GM19035 (cell line): ENCODE results near the gene FTSJ1.
"Not testable (repeated sequence)": the region's sequence is repeated elsewhere in the genome, so short reads cannot be mapped to it uniquely, and the experiment has no call there.

Source experiments
- ATAC-seq: cut with Tn5 transposase; IDR thresholded peaks from one replicate; pipeline ENCODE4 v1.9.1; 2021; ENCODE audit not compliant: unreplicated experiment

Gene FTSJ1

GRCh38 chrX:48492293-48492910 lies 16.4 kb downstream of the FTSJ1 start:
- no peak for ATAC-seq

DNA sequence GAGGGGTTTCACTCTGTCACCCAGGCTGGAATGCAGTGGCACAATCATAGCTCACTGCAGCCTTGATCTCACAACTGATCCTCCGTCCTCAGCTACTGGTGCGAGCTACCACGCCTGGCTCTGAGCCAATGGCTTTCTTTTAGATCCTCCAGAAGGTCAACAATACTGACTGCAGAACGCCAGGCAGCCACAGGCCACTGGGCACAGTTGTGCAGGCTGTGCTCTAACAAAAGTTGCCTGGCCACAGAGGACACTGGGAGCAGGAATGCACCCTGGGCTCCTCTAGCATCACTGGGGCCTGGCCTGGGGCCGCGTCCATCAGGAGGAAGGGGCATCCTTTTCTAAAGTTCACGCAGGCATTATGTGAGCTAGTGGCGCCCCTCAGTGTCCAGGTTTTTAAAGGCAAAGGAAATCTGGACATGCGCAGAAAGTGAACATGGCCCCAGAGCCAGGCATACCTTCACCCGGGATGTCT lies 17.9 kb downstream of the FTSJ1 start:
- no peak for ATAC-seq

- ATAC-seq, result no peak
Measured at GRCh38 chrX:48496660-48497059, 20.7 kb downstream of the FTSJ1 start.

GRCh38 chrX:48497871-48498270 lies 21.9 kb downstream of the FTSJ1 start:
- no peak for ATAC-seq

- ATAC-seq, result no peak
Measured at GRCh38 chrX:48498374-48498809, 22.4 kb downstream of the FTSJ1 start.

GRCh38 chrX:48504261-48504660 lies 28.3 kb downstream of the FTSJ1 start:
- ATAC-seq, result no peak

DNA sequence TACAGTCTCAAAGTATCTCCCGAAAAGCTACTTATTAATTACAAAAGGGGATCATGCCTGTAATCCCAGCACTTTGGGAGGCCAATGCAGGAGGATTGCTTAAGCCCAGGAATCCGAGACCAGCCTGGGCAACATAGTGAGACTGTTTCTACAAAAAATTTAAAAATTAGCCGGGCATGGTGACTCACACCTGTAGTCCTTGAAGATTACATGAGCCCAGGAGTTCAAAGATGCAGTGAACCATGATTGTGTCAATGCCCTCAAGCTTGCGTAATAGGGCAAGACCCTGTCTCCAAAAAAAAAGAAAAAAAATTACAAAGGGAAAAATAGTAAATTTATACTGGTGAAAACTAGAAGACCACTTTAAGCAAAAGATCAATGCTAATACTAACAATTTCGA lies 29.5 kb downstream of the FTSJ1 start:
- no peak for ATAC-seq

GRCh38 chrX:48507246-48507645 lies 31.2 kb downstream of the FTSJ1 start:
- no peak for ATAC-seq

DNA sequence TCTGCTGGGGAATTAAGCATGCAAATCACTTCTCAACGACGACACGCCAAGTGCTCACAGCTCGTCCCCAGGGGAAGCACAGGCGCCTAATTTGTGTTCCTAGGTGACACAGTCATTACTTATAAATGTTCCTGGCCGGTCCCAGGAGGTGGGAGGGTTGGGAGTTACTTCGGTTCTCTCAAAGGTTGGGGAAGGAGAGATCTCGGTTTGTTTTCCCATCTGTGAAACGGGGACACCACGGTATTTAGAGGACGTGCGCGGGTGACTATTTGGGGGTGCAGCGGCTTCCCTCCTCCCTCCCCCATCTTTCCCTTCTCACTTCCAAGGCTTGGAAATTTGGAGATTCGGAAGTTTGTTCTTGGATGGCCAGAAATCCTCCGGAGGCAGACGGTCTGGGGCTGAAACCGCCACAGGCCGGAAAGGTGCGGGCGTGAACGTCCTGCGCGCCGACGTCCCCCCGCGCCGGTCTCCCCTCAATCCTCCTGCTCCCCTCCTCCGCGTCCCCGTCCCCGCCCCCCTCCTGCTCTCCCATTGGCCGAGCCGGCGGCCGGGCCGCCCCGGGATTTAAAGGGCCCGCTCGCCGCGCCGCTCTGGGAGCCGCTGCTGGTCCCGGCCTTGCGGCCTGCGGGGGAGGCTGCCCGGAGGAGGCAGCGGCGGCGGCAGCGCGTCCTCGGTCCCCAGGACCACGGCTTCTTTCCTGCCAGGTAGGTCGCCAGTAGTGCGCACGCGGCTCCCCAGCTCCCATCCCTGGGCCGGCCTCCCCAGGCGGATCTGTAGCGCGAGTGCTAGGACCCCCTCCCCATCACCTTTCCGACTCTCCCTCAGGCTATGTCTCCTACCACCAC lies 32.6 kb downstream of the FTSJ1 start, which contains the start of gene PORCN:
PORCN (plus strand) TSS at position 593 of the 845 bp plus-strand sequence. CDS start 829 bp downstream, outside the sequence.
- peak; percentile 84 for ATAC-seq

DNA sequence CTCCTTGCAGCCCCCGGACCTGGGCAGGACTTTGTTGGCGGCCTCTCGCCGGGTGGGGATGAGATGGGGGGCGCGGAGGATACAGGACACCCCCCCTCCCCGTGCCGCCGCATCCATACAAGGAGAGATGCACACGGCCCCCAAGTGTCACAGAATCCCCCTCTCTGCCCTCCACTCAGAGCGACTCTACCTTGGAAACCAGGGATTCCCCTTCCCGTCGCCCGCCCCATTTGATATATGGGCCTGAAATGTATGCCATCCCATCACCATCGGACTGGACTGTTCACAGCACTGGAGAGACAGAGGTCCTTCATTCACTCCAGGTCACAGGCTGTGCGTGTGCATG lies 33.2 kb downstream of the FTSJ1 start:
- ATAC-seq, result no peak

DNA sequence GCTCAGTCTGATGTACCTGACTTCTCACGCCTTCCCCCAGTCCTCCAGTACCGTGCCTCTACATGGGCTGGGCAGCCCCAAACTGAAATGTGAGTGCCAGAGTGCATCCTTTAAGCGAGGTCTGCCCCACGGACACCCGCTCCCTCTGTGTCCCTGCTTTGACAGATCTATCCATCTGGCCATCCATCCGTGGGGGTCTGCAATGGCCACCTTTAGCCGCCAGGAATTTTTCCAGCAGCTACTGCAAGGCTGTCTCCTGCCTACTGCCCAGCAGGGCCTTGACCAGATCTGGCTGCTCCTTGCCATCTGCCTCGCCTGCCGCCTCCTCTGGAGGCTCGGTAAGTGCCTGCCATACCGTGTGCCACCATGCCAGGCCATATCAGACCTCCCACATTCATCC lies 33.6 kb downstream of the FTSJ1 start:
- no peak for ATAC-seq

GRCh38 chrX:48511560-48511959 lies 35.6 kb downstream of the FTSJ1 start:
- no peak for ATAC-seq

- no peak for ATAC-seq
Measured at GRCh38 chrX:48512371-48512935, 36.5 kb downstream of the FTSJ1 start.

- no peak for ATAC-seq
Measured at GRCh38 chrX:48513670-48514069, 37.7 kb downstream of the FTSJ1 start.

- no peak for ATAC-seq
Measured at GRCh38 chrX:48514126-48514806, 38.3 kb downstream of the FTSJ1 start.

- no peak for ATAC-seq
Measured at GRCh38 chrX:48514868-48515460, 39.0 kb downstream of the FTSJ1 start.

GRCh38 chrX:48515842-48516241 lies 39.8 kb downstream of the FTSJ1 start:
- ATAC-seq, result no peak

DNA sequence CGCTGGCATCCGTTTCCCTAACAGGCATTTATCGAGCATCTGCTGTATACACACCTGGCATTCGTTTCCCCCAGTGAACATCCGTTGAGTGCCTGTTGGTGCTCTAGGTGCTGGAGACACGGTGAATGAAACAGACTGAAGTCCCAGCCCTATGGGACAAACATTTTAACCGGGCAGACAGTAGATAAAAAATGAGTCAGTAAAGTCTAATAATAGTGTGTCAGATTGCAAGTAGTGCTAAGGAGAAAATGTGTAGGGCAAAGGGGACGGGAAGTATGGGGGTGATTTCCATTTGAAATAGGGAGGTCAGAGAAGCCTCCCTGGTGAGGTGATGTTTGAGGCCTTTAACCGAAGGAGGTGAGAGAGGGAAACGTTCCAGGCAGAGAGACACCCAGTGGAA lies 40.3 kb downstream of the FTSJ1 start:
- no peak for ATAC-seq

- ATAC-seq, result no peak
Measured at GRCh38 chrX:48516987-48517386, 41.0 kb downstream of the FTSJ1 start.

GRCh38 chrX:48519481-48519880 lies 43.5 kb downstream of the FTSJ1 start:
- ATAC-seq, result not testable (repeated sequence)

GRCh38 chrX:48520455-48520854 lies 44.5 kb downstream of the FTSJ1 start:
- no peak for ATAC-seq
